Mucosa of gallbladder (tissue), 1 donor: ENCODE measurements around the gene OR10R2. TPM values are rescaled to one million over a fixed set of nuclear protein-coding genes. Genes with fewer than 3 reads are reported as not detected.
"Not testable (repeated sequence)": the region's sequence is repeated elsewhere in the genome, so short reads cannot be mapped to it uniquely, and the experiment has no call there.

Experiments
- DNase-seq: peaks from one replicate; pipeline ENCODE4 v3.0.0-alpha.2; 2020; ENCODE audit warnings: low spot score
- total RNA-seq: library from RNA; stranded (reverse); gene quantifications from one replicate; pipeline ENCODE4 v1.2.1, GENCODE V29; 2021
- donor health status: DM: no; HTN: no; CAD: no.

The OR10R2 gene, protein sequence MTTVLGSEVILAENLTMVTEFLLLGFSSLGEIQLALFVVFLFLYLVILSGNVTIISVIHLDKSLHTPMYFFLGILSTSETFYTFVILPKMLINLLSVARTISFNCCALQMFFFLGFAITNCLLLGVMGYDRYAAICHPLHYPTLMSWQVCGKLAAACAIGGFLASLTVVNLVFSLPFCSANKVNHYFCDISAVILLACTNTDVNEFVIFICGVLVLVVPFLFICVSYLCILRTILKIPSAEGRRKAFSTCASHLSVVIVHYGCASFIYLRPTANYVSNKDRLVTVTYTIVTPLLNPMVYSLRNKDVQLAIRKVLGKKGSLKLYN
- total RNA-seq = not detected

DNA sequence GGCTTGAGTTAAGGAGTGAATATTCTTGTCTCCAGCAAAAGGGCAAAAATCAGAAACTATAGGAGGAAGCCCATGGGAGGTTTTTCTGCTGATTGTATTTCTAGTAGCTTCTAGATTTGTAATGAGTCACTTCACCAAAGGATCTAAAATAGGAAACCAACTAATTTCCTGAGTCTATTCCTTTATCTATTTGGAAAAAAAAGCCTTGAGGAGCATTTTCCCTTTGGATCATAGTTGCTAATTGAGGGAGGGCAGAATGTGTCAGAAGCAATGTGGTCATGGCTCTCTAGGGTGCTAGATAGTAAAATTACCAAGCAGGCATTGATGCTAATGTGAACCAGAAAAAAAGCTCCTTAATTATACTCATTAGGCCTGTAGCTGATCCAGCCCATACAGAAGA lies at the start of gene OR10R2:
Gene OR10R2 (plus strand): TSS at position 301 of the 400 bp plus-strand sequence. CDS start 106 bp downstream, outside the sequence.
- no peak for DNase-seq

DNA sequence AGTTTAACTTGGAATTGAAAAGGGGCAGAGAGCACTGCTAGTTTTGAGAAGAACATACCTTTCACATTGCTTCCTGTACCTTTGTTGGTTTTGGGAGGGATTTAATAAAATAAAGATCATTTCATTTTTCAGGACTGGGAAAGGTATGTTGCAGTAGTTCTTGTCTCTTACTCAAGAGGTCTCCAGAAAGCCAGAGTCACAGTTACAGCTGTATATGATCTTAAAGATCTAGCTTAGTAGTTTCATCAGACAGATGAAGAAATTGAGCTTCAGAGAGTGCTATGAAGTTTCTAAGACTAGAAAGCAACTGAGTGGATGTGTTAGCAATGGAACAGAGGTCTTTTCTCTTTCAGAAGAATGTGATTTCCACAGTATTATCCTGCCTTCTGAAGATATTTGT lies 47.0 kb upstream of the OR10R2 start:
- no peak for DNase-seq

DNA sequence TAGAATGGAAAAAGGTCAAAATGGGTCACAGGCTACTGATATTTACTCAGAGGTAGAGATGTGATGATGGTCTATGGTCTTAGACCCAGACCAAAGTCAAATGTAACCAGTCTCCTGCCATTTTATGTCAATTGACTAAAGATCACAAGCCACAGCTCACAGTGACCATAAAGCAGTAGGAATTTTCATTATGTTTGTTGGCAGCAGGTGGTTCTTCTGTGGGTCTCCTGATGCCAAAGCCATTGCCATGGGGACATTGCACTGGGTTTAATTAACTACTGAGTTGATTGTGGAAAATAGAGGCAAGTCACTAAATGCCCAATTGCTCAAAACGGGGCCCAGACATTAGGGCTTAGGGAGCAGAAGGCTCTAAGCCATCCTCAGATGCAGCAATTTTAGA lies 45.9 kb upstream of the OR10R2 start, which contains the start of gene OR10K2:
Gene OR10K2 (minus strand): TSS at position 101 of the 400 bp plus-strand sequence. CDS start 5,371 bp downstream, outside the sequence.
- DNase-seq = no peak

DNA sequence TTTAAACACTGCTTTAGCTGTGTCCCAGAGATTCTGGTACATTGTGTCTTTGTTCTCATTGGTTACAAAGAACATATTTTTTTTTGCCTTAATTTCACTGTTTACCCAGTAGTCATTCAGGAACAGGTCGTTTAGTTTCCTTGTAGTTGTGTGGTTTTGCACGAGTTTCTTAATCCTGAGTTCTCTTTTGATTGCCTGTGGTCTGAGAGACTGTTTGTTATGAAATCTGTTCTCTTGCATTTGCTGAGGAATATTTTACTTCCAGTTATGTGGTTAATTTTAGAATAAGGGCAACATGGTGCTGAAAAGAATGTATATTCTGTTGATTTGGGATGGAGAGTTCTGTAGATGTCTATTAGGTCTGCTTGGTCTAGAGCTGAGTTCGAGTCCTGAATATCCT lies 41.9 kb upstream of the OR10R2 start:
- not testable (repeated sequence) for DNase-seq

DNA sequence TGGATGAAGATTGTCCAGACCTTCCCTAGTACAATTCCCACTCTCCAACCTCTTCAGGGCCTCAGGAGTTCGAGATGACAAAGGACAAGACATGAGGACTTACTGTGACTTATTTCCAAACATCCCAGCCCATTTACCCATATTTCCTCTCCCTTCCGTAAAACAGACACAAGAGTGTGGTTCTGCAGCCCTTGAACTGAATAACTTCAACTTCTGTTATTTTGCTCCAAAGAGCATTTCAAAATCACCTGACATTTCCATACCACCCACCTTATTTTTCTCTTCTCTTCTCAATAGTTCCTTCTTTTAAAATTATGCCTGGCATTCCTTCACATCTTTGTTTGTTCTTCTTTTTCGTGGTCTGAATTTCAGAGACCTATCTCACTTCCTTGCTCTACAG lies 37.3 kb upstream of the OR10R2 start:
- DNase-seq = no peak

DNA sequence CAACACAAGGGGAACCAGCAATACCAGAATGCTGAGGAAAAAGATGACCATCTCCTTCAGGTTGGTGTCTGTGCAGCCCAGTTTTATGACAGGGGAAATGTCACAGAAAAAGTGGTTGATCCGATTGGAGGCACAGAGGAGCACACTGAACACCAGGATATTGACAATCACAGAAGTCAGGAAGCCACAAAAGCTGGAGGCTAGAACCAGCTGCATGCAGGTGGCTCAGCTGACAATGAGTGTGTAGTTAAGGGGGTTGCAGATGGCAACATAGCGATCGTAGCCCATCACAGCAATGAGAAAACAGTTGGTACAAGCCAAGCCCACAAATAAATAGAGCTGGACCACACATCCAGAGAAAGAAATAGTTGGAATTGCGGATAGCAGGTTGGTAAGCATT lies 26.6 kb upstream of the OR10R2 start:
- DNase-seq = no peak

DNA sequence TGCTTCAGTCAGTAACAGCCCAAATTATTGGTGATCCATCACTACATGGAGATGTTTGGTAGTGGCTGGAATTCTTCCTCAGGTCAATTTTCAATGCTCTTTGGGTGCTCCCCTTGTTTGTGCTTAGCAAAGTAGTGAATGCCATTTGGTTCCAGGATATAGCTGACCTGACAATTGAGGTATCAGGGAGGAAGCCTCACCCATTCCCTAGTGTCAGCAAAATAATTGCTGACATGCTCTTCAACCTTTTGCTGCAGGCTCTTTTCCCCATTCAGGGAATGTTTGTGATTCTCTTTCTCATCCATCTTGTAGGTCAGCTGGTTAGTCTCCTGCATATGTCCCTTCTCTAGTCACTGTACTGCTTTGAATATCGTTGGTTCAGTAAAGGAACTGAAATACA lies 17.5 kb upstream of the OR10R2 start:
- DNase-seq = no peak

DNA sequence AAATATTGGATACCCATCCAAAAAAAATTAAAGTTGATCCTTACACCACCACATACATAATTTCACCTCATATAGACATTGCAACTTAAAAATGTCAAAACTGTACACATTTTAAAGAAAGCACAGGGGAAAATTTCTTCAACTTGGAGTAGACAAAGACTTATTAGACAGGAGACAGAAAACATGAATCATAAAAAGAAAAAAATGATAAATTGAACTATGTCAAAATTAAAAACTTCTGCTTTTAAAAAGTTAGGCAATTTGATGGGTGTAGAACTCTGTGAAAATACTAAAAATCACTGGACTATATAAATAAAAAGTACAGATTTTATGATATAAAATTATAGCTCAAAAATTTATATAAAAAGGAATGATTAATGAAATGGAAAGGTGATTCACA lies 14.8 kb upstream of the OR10R2 start:
- DNase-seq = no peak

DNA sequence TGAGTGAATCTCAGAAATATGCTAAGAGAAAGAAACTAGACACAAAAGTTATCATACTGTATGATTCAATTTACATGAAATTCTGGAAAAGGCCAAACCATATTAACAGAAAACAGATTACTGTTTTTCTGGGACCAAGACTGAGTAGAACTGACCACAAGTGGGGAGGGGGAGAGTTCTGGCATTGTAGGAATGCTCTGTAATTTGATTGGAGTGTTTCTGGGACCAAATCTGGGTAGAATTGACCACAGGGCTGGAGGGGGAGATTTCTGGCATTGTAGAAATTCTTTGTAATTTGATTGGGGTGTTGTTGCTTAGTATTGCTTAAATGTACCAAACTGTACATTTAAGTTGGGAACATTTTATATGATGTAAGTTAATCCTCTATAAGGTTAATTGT lies 13.8 kb upstream of the OR10R2 start:
- no peak for DNase-seq

DNA sequence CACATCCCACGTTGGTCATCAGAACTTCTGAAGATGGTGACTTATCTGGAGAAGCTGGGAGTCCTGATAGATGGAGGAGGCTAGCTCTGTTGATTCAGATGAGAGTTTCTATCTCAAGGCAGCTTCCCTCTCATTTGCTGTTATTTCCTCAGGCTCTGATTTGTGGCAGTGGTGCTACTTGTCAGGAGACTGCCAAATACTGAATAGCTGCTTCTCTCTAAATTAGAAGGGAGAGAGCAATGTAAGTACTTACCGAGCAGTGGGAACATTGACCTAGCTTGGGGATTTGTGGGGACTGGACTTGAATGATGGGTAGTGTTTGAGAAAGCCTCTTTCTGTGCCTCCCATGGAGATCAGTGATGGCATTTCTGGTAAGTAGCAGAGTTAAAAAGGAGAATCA lies 10.5 kb upstream of the OR10R2 start, which contains the start of gene OR10K1:
Gene OR10K1 (plus strand): TSS at position 301 of the 400 bp plus-strand sequence. CDS start 3,728 bp downstream, outside the sequence.
- no peak for DNase-seq

DNA sequence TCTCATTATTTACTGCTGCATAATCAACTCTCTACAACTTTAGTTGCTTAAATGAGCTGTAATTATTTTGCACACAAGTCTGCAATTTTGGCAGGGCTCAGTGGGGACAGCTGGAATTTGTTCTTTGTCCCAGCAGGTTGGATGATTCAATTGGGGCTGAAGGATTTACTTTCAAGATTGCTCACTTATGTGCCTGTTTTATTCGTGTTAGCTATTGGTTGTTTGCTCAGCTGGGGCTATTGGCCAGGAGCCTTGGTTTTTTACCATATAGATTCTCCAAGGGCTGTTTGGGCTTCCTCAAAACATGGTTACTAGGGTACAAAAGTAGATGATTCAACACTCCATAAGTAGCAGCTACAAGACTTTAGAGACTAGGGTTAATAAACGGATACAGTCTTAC lies 13.4 kb downstream of the OR10R2 start:
- no peak for DNase-seq

DNA sequence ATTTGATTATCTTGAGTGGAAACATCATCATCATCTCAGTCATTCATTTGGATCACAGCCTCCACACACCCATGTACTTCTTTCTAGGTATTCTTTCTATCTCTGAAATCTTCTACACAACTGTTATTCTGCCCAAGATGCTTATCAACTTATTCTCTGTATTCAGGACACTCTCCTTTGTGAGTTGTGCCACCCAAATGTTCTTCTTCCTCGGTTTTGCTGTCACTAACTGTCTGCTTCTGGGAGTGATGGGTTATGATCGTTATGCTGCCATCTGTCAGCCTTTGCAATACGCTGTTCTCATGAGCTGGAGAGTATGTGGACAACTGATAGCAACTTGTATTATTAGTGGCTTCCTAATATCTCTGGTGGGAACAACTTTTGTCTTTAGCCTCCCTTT lies 19.3 kb downstream of the OR10R2 start:
- no peak for DNase-seq

DNA sequence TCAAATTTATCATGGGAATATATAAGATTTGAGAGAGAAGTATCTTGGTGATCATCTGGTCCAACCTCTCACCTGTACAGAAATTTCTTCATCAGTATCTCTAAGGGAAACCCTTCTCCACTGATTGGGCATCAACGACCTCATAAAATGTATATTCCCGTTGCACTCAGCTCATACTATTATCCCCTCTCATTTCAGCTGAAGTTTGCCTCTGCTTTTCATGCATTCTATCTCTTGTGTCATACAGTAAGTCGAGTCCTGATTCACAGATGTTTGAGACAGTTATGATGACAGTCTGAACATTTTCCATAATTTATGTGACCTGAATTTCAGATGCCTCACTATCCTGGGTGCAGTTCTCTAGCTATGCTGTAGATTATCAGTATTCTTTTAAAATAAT lies 21.0 kb downstream of the OR10R2 start:
- no peak for DNase-seq

DNA sequence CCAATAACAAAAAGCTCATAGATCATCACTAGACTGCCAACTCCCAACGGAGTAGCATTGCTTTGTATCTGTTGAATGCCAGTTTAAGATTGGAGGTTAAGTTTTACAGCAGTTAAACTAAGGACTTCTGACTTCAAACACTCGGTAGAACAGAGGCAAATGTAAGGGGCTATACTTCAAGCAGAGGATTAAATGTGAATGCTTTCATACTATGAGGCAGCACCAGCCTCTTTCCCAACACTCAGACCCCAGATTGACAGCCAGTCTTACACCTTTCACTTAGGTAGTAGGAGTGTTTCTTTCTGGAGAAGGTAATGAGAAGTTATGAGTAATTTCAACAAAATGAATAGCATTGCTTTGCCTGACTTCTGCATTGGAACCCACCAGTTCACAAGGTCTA lies 22.8 kb downstream of the OR10R2 start:
- DNase-seq = no peak

DNA sequence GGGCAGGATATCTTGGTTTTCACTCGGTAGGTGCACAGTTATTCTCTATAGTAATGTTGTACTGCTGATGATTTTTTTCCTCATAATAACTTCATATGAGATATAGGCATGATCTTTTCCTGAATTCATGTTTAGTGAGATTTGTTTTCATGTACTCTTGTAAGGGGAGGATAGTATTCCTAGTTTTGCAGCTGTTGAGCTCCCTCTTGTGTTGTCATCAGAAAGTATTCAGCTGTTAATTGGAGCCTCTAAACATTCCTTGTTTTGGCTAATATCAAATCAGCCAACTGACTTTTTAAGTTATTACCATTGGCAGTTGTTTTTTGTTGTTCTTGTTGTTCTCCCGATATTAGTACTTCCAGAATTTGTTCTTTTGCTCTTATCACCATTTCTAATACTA lies 24.4 kb downstream of the OR10R2 start:
- no peak for DNase-seq

DNA sequence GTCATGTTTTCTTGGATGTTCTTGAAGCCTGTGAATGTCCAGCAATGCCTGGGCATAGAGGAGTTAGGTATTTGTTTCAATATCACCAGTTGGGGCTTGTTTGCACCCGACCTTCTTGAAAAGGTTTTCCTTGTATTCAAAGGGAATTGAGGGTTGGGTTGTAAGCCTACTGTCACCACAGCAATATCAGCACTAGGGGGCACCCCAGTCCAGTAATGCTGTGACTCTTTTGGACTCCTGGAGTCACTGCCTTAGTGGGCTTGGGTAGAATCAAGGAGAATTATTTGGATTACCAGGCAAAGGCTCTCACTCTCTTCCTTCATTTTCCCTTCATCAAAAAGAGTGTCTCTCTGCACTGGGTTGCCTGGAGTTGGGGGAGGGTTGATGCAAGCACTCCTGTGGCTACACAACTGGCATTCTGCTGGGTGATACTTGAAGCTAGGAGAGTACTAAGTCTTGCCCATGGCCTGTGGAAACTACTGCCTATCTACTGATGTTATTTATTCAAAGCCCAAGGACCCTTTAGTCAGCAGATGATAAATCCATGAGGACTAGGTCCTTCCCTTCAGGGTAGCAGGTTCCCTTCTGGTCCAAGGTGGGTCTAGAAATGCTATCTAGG lies 34.5 kb downstream of the OR10R2 start:
- no peak for DNase-seq

DNA sequence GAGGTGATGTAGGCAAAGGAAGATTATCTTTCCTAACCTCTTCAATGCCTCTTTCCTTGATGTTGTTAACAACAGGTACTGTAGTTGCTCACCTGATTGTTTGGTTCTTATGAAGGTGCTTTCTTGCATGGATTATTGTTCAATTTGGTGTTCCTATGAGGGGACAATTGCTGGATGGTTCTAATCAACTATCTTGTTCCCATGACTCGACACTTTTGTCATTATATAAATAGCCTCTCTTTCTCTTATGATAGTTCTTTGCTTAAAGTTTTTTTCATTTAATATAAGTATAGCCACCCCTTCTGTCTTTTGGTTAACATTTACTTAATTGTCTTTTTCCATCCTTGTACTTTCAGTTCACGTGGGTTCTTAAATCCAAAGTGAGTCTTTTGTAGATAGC lies 35.5 kb downstream of the OR10R2 start:
- DNase-seq = no peak

DNA sequence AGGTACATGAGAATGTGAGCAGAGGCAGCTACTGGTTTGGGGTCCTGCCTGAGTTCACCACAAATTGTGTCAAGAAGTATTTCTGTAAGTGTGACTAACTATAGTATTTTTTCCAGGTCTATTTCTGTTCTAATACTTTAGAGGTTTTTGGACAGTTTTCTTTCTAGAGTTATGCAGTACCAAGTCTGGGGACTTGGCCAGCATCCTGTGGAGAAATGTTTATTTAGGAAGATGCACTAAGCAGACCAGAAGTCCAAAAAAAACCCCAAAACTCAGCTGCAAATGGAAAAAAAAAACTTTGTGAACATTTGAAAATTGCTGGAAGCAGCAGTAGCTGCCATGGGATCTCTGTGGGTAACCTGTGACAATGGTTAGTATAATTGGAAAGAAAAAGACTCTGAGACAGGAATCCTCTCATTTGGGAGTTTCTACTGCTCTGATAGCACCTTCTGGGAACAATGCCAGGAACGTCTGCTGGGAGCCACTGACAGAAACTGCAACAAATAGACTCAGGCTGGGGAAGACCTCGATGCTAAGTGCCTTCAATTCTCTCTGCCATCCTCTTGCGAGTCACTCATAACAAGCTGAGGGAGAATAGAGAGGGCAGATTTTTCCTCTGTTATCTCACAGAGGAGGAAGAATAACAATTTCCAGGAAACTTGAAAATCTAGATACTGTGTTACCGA lies 37.6 kb downstream of the OR10R2 start:
- no peak for DNase-seq

DNA sequence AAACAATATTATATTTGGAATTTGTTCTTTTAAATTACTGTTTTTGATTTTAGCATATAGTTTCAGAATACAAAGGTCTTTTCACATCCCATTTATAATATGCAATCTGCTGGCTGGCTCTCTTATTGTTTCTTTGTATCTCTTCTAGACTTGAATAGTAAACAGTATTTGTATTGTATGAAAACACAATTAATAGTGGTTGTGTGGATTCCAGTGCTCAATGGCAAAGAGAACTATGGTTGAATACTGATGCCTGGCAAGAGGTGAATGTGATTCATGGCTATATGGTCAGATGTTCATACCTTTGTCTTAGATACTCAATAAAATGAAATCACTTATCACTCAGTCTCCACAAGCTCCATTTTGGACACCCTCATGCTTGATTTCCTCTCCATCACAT lies 44.9 kb downstream of the OR10R2 start:
- DNase-seq = no peak

DNA sequence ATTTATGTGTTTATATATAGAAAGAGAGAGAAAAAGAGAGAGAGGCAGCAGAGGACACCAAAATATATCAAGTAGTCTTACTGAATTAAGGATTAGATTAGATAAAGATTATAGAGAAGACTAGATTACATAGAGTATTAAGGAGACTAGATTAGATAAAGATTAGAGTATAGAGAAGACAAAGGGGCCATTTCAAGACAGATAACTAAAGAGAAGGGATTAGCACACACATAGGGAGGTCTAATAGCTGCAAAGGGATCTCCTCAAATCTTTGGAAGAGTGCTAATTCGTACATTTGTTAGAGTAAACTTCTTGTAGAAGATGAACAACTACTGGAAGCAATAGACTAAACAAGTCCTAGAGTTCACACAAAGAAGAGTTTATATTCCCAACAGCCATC lies 48.0 kb downstream of the OR10R2 start:
- no peak for DNase-seq

DNA sequence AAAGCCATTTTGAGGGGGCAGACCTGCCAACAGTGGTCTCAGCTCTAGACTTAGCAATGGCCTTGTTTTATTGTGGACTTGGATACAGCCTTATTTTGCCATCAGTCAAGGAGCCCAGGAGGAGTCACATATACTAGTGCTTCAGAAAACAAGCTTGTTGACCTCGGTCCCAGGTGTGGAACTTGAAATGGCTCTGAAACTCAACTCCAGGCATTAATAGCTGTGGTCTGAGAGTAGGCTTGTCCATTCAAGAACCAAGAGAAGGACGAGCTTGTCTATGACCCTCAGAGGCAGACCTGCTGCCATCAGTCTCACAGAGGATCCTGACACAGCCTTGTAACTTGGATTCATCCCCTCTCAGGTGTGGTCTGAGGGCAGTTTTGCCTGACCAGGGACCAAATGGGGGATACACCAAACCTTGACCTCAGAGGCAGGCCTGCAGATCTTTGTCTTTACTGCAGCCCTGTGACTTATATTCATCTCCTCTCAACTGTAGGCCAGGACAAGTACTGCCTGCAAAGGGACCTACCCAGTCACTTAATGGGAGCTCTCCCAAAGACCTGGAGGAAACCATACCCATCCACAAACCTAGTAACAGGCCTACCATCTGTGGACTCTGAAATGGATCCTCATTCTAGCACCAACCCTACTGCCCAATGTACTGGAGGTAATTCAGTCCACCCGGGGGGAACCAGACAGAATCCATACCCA lies 49.1 kb downstream of the OR10R2 start:
- DNase-seq = no peak

DNA sequence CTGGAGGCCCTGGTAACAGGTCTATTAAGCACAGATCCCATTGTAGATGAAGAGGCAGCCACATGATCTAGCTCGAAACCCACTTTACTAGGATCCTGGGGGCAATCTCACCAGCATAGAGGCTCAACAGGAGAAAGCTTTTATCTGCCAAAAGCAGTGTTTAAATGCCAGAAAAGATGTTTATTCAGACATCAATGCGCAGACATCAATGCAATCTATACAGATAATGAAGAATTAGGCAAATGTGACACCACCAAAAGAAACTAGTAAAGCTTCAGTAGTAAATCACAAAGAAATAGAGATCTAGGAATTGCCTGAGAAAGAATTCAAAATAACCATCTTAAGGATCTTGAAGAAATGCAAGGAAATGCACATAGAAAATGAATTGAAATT lies 49.6 kb downstream of the OR10R2 start:
- no peak for DNase-seq
